HEK293 (cell line): ENCODE measurements around the gene MRPL17.

Experiments
- CTCF ChIA-PET: fragments of 350-600 bp; formaldehyde crosslinking; extraction: SDS; loops from one replicate; lab custom pipeline; 2021; ENCODE audit warnings: antibody characterized with exemption; lab: Yijun Ruan, JAX
- POLR2A ChIA-PET: fragments of 300-600 bp; formaldehyde crosslinking; extraction: SDS; loops from one replicate; lab custom pipeline; 2020; ENCODE audit warnings: antibody characterized with exemption, inconsistent platforms; lab: Yijun Ruan, JAX
- H3K27ac ChIP-seq: fragments of 200-500 bp; sonication (Bioruptor generic); 2 replicates; pipeline ENCODE4 v1.5.1; 2014; ENCODE audit warnings: low read depth, low read length, control low read depth, inconsistent platforms; ENCODE audit errors: extremely low read depth
- H3K36me3 ChIP-seq, 2 experiments: fragments of 200-500 bp in 1 of 2; sonication (Bioruptor generic) in 1 of 2; 1 replicate in 1 of 2; 2 replicates in 1 of 2; pipeline ENCODE4 v1.5.1; 2014 to 2017; ENCODE audit warnings: inconsistent platforms in 2 of 2, low read length in 2 of 2; ENCODE audit not compliant: control insufficient read depth in 2 of 2, insufficient read depth in 1 of 2
- H3K4me1 ChIP-seq: fragments of 200-500 bp; sonication (Bioruptor generic); 2 replicates; pipeline ENCODE4 v1.5.1; 2014; ENCODE audit warnings: mild to moderate bottlenecking, low read length, inconsistent platforms; ENCODE audit not compliant: control insufficient read depth, insufficient read depth
- H3K4me3 ChIP-seq: 2 replicates; pipeline ENCODE4 v1.5.1; 2011; ENCODE audit warnings: low read depth, mild to moderate bottlenecking, control low read depth, low read length, moderate library complexity
- H3K9me3 ChIP-seq: fragments of 200-500 bp; sonication (Bioruptor generic); 2 replicates; pipeline ENCODE4 v1.5.1; 2014; ENCODE audit warnings: low read depth, low read length, inconsistent platforms; ENCODE audit not compliant: control insufficient read depth, insufficient read depth
- ZBTB44 ChIP-seq: fragments of 450-650 bp; IDR thresholded peaks from 2 replicates; pipeline ENCODE4 v1.5.1; 2018; ENCODE audit warnings: missing biosample characterization, mild to moderate bottlenecking, missing genetic modification characterization
- ZNF155 ChIP-seq: fragments of 450-650 bp; formaldehyde crosslinking; IDR thresholded peaks from 2 replicates; pipeline ENCODE4 v1.5.1; 2016; ENCODE audit warnings: missing biosample characterization, missing genetic modification characterization
- ZNF169 ChIP-seq: fragments of 450-650 bp; formaldehyde crosslinking; IDR thresholded peaks from 2 replicates; pipeline ENCODE4 v1.5.1; 2016; ENCODE audit warnings: missing biosample characterization, missing genetic modification characterization
- ZNF175 ChIP-seq: fragments of 450-650 bp; formaldehyde crosslinking; IDR thresholded peaks from 2 replicates; pipeline ENCODE4 v1.5.1; 2016; ENCODE audit warnings: missing biosample characterization, missing genetic modification characterization
- ZNF404 ChIP-seq: fragments of 450-650 bp; formaldehyde crosslinking; IDR thresholded peaks from 2 replicates; pipeline ENCODE4 v1.5.1; 2017; ENCODE audit warnings: missing biosample characterization, missing genetic modification characterization
- ZNF518A ChIP-seq: fragments of 450-650 bp; formaldehyde crosslinking; conservative IDR thresholded peaks from 2 replicates; pipeline ENCODE4 v1.5.1; 2016; ENCODE audit warnings: low read depth, missing biosample characterization, missing genetic modification characterization
- ZNF558 ChIP-seq: fragments of 450-650 bp; formaldehyde crosslinking; IDR thresholded peaks from 2 replicates; pipeline ENCODE4 v1.5.1; 2016; ENCODE audit warnings: missing biosample characterization, missing genetic modification characterization
- ZNF596 ChIP-seq: fragments of 450-650 bp; IDR thresholded peaks from 2 replicates; pipeline ENCODE4 v1.5.0; 2018; ENCODE audit warnings: missing biosample characterization, mild to moderate bottlenecking, missing genetic modification characterization, moderate library complexity
- ZNF626 ChIP-seq: fragments of 450-650 bp; sonication (Bioruptor Pico); formaldehyde crosslinking; IDR thresholded peaks from 2 replicates; pipeline ENCODE4 v1.5.1; 2018; ENCODE audit warnings: missing biosample characterization, missing genetic modification characterization, inconsistent platforms
- ZNF654 ChIP-seq: fragments of 450-650 bp; formaldehyde crosslinking; IDR thresholded peaks from 2 replicates; pipeline ENCODE4 v1.5.1; 2016; ENCODE audit warnings: low read depth, missing biosample characterization, missing genetic modification characterization
- ZNF785 ChIP-seq: fragments of 450-650 bp; formaldehyde crosslinking; IDR thresholded peaks from 2 replicates; pipeline ENCODE4 v1.5.1; 2016; ENCODE audit warnings: missing biosample characterization, missing genetic modification characterization
- ZSCAN23 ChIP-seq: fragments of 450-650 bp; formaldehyde crosslinking; IDR thresholded peaks from 2 replicates; pipeline ENCODE4 v1.5.1; 2016; ENCODE audit warnings: missing biosample characterization, missing genetic modification characterization
- ZXDB ChIP-seq: fragments of 450-650 bp; formaldehyde crosslinking; IDR thresholded peaks from 2 replicates; pipeline ENCODE4 v1.5.1; 2016; ENCODE audit warnings: missing biosample characterization, missing genetic modification characterization

The MRPL17 gene

GRCh38 chr11:6673523-6674218 is 9.5 kb downstream of the MRPL17 start (continued):
- no peak for TF ChIP-seq ZNF626 (tag by site-specific recombination)

- CTCF ChIA-PET, result interaction anchor here (0.7 to 1.9 kb wide), 6 partner anchors 10 to 293 kb away, joined by 3 to 10 read pairs (median 4); partner anchors contain the start of gene MRPL17
- Histone ChIP-seq H3K27ac (no peak overlapping the region), H3K9me3 (no peaks in the 10 kb centered on the region), H3K36me3 (no peaks in the 10 kb centered on the region), H3K4me3 (no peak overlapping the region), H3K4me1 (no peaks in the 10 kb centered on the region)
- TF ChIP-seq ZNF155 (tag by site-specific recombination) (no peak), ZNF169 (tag by site-specific recombination) (no peak), ZNF596 (tag by site-specific recombination) (no peak), ZXDB (tag by site-specific recombination) (no peak)
- POLR2A ChIA-PET, result interaction anchor here (0.6 to 0.7 kb wide), 3 partner anchors 10 to 137 kb away, joined by 3 read pairs; no protein-coding TSS in a partner anchor
Observed at GRCh38 chr11:6671991-6672390, 11.1 kb downstream of the MRPL17 start.

GRCh38 chr11:6670202-6670830 is 12.8 kb downstream of the MRPL17 start:
- no peaks in the 10 kb centered on the region for H3K4me1 ChIP-seq
- H3K27ac ChIP-seq, result no peak overlapping the region
- ChIA-PET CTCF (interaction anchor here (0.5 to 0.6 kb wide), 2 partner anchors 68 to 1305 kb away, joined by 3 read pairs; no protein-coding TSS in a partner anchor), POLR2A (interaction anchor here (1.0 kb wide), 1 partner anchor 13 kb away, joined by 3 read pairs; the partner anchor contains the start of gene MRPL17)
- no peaks in the 10 kb centered on the region for H3K36me3 ChIP-seq
- no peak overlapping the region for H3K4me3 ChIP-seq
- no peak for TF ChIP-seq ZBTB44 (tag by site-specific recombination)
- TF ChIP-seq ZNF558 (tag by site-specific recombination), result no peak
- no peak for TF ChIP-seq ZSCAN23 (tag by site-specific recombination)
- no peak for TF ChIP-seq ZNF785 (tag by site-specific recombination)
- TF ChIP-seq ZNF404 (tag by site-specific recombination), result no peak
- TF ChIP-seq ZNF518A, result no peak
- TF ChIP-seq ZNF654, result no peak
- no peak for TF ChIP-seq ZNF175 (tag by site-specific recombination)
- no peaks in the 10 kb centered on the region for H3K9me3 ChIP-seq
